ENCODE data around the gene YBX2. TPM values are rescaled to one million over a fixed set of nuclear protein-coding genes. Genes with fewer than 3 reads are reported as not detected.
A peak's percentile ranks its signal among the peaks of the same experiment; 100 is the strongest.

YBX2 gene
- total RNA-seq, 1 experiment from 2014 or later: 0.39 TPM

DNA sequence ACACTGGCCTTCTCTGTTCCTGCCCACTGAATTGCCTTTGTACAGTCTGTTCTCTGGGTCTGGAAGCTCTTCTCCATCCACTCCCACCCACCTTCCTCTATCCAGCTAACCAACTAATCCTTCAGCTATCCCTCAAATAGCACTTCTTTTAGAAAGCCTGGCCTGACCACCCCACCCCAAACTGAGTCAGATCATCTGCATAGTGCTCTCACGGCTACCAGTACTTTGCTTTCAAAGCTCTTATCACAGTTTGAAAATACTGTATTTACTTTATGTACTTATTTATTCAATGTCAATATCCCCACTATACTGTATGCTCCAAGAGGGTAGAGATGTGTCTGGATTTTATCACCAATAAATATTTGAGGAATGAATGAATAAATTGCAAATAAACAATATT, 27.7 kb downstream of the YBX2 start:
- no peak for DNase-seq (ENCODE audit: low read depth)

GRCh38 chr17:7263801-7264078, 30.7 kb downstream of the YBX2 start:
- no peak for DNase-seq (ENCODE audit: low read depth)

DNA sequence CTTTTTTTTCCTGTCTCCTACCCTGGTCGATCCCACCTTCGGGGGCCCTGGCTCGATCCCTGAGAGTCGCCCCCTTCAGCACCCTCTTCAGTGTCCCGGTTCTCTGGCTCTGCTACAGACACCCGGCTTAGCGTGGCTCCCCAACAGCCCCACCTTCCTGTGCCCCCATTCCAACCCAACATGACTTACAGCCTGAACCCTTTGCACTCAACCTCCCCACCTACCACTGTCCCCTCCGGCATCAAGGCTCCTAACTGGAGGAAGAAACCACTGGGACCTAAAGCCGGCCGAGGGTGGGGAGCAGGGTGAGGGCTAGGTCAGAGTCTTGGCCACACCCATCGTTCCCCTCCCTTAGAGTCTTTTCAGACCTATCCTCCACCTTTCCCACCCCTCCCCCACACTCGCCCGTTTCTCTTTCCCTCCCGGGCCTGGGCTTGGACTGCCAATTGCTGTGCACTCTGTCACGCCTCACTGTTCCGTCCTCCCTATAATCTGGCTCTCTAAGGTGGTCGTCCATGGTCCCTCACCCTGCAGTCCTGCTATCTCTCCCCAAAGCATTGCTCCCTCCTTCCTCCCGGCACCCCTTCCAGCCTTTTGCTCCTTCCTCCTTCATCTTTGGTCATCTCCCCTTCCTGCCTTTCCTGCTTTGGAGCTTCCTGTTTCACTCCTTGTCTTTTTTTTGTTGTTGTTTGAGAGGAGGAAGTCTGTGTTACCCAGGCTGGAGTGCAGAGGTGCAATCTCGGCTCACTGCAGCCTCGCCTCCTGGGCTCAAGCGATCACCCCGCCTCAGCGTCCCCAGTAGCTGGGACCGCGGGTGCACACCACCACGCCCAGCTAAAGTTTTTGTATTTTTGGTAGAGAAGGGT, 31.3 kb downstream of the YBX2 start:
- no peak for DNase-seq (ENCODE audit: low read depth)

- no peak for DNase-seq (ENCODE audit: low read depth)
These were observed 32.1 kb downstream of the YBX2 start, which contains the start of gene CLDN7 for GRCh38 chr17:7262192-7262934. Gene CLDN7 (minus strand): TSS chr17:7262478. CDS start chr17:7262043, 435 bp downstream.

GRCh38 chr17:7261379-7262191, 32.9 kb downstream of the YBX2 start:
- no peak for DNase-seq (ENCODE audit: low read depth)

GRCh38 chr17:7260651-7261378, 33.6 kb downstream of the YBX2 start:
- DNase-seq (ENCODE audit: low read depth): no peak

GRCh38 chr17:7260151-7260550, 34.3 kb downstream of the YBX2 start:
- no peak for DNase-seq (ENCODE audit: low read depth)

- no peak for DNase-seq (ENCODE audit: low read depth)
These were observed 34.9 kb downstream of the YBX2 start for GRCh38 chr17:7259555-7259889.

- DNase-seq (ENCODE audit: low read depth): no peak
These were observed 35.5 kb downstream of the YBX2 start for GRCh38 chr17:7258731-7259554.

GRCh38 chr17:7256766-7257456, 37.5 kb downstream of the YBX2 start:
- no peak for DNase-seq (ENCODE audit: low read depth)

DNA sequence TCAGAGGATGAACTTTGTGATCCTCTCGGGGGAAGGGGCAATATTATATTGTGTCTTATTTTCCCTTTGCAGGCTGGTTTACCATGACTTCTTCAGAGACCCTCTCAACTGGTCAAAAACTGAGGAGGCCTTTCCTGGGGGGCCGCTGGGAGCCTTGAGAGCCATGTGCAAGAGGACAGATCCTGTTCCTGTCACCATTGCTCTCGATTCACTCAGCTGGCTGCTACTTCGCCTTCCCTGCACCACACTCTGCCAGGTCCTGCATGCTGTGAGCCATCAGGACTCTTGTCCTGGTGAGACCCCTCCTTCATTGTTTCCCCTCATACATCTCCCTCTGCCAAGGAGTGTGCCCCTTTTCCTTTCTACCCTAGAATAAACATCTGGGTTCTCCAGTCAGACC, 39.9 kb downstream of the YBX2 start:
- no peak for DNase-seq (ENCODE audit: low read depth)

DNA sequence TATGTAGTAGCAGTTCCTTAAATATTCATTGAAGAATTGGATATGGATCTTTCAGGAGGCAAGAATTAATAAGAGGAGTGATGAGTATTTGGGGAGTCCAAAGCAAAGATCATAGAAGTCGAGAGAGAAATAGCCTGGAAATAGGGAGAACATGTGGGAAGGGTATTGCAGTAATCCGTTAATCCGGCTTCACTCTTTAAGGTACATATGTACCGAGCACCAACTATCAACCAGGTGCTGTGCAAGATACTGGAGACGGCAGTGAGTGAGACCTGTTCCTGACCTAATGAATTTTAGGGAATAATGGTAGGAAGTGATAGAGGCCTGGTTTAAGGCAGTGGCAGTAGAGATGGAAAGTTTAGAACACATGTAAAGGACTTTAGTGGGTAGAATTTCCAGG, 41.4 kb downstream of the YBX2 start:
- DNase-seq (ENCODE audit: low read depth): no peak

- DNase-seq (ENCODE audit: low read depth): peak; percentile 92
These were observed 42.0 kb downstream of the YBX2 start, which contains the start of gene ELP5 for GRCh38 chr17:7252176-7253043. Gene ELP5 (plus strand): TSS chr17:7252215. CDS start chr17:7252551, 336 bp downstream.

- peak; percentile 99 for DNase-seq (ENCODE audit: low read depth)
These were observed 42.7 kb downstream of the YBX2 start, which contains the start of gene CTDNEP1 for GRCh38 chr17:7251661-7252175. Gene CTDNEP1 (minus strand): TSS chr17:7251734. CDS start chr17:7251296, 438 bp downstream.

DNA sequence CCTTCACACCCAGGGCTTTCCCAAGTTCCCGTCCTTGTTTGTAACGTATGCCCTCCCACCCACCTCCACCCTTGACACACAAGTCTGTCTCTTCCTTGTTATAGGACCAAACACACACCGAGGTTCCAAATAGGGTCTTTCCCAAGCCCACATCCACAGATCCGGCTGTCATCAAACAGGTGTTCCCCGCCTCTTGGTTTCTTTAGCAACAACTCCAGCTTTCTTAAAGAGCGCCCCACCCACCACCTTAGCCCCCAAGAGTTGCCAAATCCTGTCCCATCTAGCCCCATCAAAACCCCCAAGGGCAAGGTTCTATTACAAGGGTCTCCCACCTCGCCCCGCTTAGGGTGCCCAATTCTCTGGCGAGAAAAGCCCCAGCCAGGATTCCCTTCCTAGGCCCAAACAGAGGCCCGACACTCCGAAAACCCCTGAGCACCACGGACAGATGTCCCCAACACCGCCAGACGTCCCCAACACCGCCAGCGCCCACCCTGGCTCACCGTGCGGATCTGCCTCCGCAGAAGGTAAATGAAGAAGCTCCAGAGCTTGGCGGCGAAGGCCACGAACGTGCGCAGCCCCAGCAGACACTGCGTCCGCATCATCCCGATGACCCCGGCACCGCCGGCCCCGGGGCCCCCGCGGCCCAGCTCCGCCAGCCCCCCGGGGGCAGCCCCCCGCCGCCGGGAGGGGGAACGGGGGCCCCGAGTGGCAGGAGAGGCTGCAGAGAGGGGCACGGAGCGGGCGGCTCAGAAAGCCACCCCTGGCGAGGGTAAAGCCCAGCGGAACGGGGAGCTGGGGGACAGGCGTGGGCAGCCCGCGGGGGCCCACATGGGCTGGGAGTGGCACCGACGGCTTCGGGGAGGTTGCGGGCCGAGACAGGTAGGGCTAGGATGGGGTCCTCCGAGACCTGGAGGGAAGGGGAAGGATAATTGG, 43.5 kb downstream of the YBX2 start:
- no peak for DNase-seq (ENCODE audit: low read depth)

GRCh38 chr17:7249830-7250229, 44.6 kb downstream of the YBX2 start:
- DNase-seq (ENCODE audit: low read depth): no peak

GRCh38 chr17:7249214-7249613, 45.2 kb downstream of the YBX2 start:
- no peak for DNase-seq (ENCODE audit: low read depth)

DNA sequence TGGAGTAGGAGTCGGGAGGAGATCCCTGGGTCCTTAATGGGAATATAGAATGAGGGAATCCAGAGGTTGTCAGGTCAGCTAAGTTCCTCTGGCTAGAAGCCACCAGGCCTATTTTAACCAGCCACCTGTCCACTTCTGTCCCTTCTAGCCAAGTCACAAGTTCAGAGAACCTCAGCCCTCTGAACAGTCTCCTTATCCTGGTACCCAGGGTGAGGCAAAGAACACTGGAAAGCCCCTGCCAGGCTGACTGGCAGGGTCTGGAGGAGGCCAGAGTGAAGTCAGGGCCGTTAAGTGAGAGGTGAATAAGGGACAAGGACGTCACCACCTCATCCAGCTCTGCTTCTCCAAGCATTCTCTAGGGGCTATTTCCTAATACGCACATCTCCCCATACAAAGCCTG, 45.6 kb downstream of the YBX2 start:
- no peak for DNase-seq (ENCODE audit: low read depth)
